Measurements from ENCODE around the gene LRP1B. TPM values are rescaled to one million over a fixed set of nuclear protein-coding genes. Genes with fewer than 3 reads are reported as not detected.

LRP1B gene
- total and polyA plus RNA-seq, 2 of the 8 experiments (the other 6 are each of a cell fraction or from before 2014, with no cell fraction given) = 0.03 TPM; not detected in 1

DNA sequence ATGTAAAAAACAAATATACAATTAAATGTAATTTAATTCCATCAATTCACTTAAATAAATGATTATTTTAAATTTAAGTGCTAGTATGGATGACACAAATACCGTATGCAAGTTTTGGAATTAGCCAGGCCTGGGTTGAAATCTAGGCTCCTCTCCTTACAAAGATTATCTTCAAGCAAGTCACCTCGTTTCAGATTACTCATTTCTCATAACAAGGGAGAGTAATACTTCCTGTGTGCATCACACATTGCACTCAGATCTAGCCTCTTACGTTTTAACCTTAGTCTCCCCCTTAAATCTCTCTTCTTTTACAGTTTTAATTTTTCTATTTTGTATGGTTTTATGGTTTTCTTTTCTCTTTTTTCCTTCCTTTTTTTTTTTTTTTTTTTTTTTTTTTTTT lies 1874.7 kb downstream of the LRP1B start:
- ChIA-PET CTCF (ENCODE audit: partially characterized antibody) (no interaction called here), POLR2A (ENCODE audit: partially characterized antibody) (no interaction called here)
- H4K20me1 ChIP-seq (replicated peaks in 1 of 2; ENCODE audit: control insufficient read depth in 1 of 2, insufficient read depth in 2 of 2, low read length in 2 of 2) = no peaks in the 10 kb centered on the region
- no peak for FAIRE-seq
- no peak overlapping the region for H3K4me3 ChIP-seq (ENCODE audit: extremely low read depth in 1 of 4, insufficient read depth in 2 of 4, low read depth in 3 of 4, low read length in 4 of 4)
- no peaks in the 10 kb centered on the region for H3K23me2 ChIP-seq (ENCODE audit: low read depth, low read length)
- H3K18ac ChIP-seq (ENCODE audit: extremely low read depth, low read length) = no peak overlapping the region
- no peak overlapping the region for H2BK12ac ChIP-seq (ENCODE audit: low read depth, low read length)
- no peak overlapping the region for H3K23ac ChIP-seq (ENCODE audit: insufficient read length)
- H3K36me3 ChIP-seq (ENCODE audit: control insufficient read depth in 2 of 4, insufficient read depth in 4 of 4, low read length in 3 of 4) = no peaks in the 10 kb centered on the region
- no peak overlapping the region for H3K4ac ChIP-seq (replicated peaks; ENCODE audit: insufficient read length, low read depth, low read length)
- H3K9ac ChIP-seq (replicated peaks in 1 of 4; ENCODE audit: extremely low read depth in 1 of 4, low read depth in 3 of 4, low read length in 3 of 4) = no peak overlapping the region
- DNase-seq (ENCODE audit: low read depth in 1 of 2, low spot score in 2 of 2) = no peak
- no peak overlapping the region for H2BK15ac ChIP-seq (ENCODE audit: low read length)
- no peak overlapping the region for H2BK5ac ChIP-seq (ENCODE audit: low read depth, low read length)
- H3K27me3 ChIP-seq (replicated peaks in 1 of 4; ENCODE audit: control insufficient read depth in 3 of 4, extremely low read depth in 1 of 4, insufficient read depth in 3 of 4, low read length in 3 of 4) = no peaks in the 10 kb centered on the region
- H3K14ac ChIP-seq (ENCODE audit: insufficient read length) = no peak overlapping the region
- no peak overlapping the region for H3K56ac ChIP-seq (replicated peaks; ENCODE audit: insufficient read length, low read depth, low read length)
- no peaks in the 10 kb centered on the region for H3K4me1 ChIP-seq (replicated peaks in 1 of 4; ENCODE audit: control insufficient read depth in 3 of 4, insufficient read depth in 4 of 4, low read length in 3 of 4)
- H2AFZ ChIP-seq (ENCODE audit: low read length) = no peak overlapping the region
- 68% methylated on average over 3 of the region's 3 CpGs; no CpG with 5 or more reads in 1 of the 2 experiments for WGBS, 2 experiments (ENCODE audit: extremely low coverage in 1 of 2, insufficient coverage in 1 of 2, insufficient read length in 1 of 2, insufficient replicate concordance in 2 of 2, low coverage in 1 of 2, low lambda C conversion rate in 2 of 2, missing lambda C conversion rate in 1 of 2)
- no peak overlapping the region for H2BK20ac ChIP-seq (ENCODE audit: low read length)
- H4K8ac ChIP-seq (ENCODE audit: extremely low read depth, insufficient read depth, low read length) = no peak overlapping the region
- H2BK120ac ChIP-seq (replicated peaks; ENCODE audit: low read depth, low read length) = no peak overlapping the region
- H2AK5ac ChIP-seq (ENCODE audit: low read depth, low read length) = no peak overlapping the region
- H3K9me3 ChIP-seq (ENCODE audit: insufficient read depth in 2 of 2, low read depth in 1 of 2, low read length in 1 of 2) = no peaks in the 10 kb centered on the region
- no peak overlapping the region for H3K4me2 ChIP-seq (ENCODE audit: insufficient read depth in 1 of 2, low read depth in 2 of 2, low read length in 2 of 2)
- H3K79me1 ChIP-seq (ENCODE audit: low read depth, low read length) = no peaks in the 10 kb centered on the region
- TF ChIP-seq NRF1 (IDR thresholded peaks at IDR 0.05; ENCODE audit: low read depth, low read length) = no peak
- TF ChIP-seq CHD2 (IDR thresholded peaks at IDR 0.05; ENCODE audit: low read length) = no peak
- TF ChIP-seq TEAD4 (IDR thresholded peaks at IDR 0.05; ENCODE audit: low read depth, low read length) = no peak
- TF ChIP-seq POLR2AphosphoS5 (IDR thresholded peaks at IDR 0.05; ENCODE audit: low read depth, low read length) = no peak
- no peak for TF ChIP-seq CEBPB (IDR thresholded peaks at IDR 0.05; ENCODE audit: low read depth, low read length)
- no peak for TF ChIP-seq RBBP5 (IDR thresholded peaks at IDR 0.05; ENCODE audit: borderline replicate concordance, low read depth, low read length)
- no peak for TF ChIP-seq KDM1A (IDR thresholded peaks at IDR 0.05; ENCODE audit: borderline replicate concordance, low read length)
- TF ChIP-seq HDAC2 (IDR thresholded peaks at IDR 0.05; ENCODE audit: borderline replicate concordance in 1 of 2, low read depth in 2 of 2, low read length in 2 of 2) = no peak
- no peak overlapping the region for H4K5ac ChIP-seq (ENCODE audit: insufficient read length, low read depth, low read length)
- H3K79me2 ChIP-seq (ENCODE audit: control insufficient read depth in 1 of 2, insufficient read depth in 2 of 2, low read length in 2 of 2) = no peaks in the 10 kb centered on the region
- H3K27ac ChIP-seq (ENCODE audit: low read depth, low read length) = no peak overlapping the region
- no peak overlapping the region for H4K91ac ChIP-seq (replicated peaks; ENCODE audit: insufficient read length, low read length)

All from H1 (cell line).